ENCODE data around the gene SLC25A41. TPM values are rescaled to one million over a fixed set of nuclear protein-coding genes. Genes with fewer than 3 reads are reported as not detected.

SLC25A41 gene
- polyA plus RNA-seq, 1 donor (not counting 4 experiments of a cell fraction or from before 2014, with no cell fraction given) = not detected

DNA sequence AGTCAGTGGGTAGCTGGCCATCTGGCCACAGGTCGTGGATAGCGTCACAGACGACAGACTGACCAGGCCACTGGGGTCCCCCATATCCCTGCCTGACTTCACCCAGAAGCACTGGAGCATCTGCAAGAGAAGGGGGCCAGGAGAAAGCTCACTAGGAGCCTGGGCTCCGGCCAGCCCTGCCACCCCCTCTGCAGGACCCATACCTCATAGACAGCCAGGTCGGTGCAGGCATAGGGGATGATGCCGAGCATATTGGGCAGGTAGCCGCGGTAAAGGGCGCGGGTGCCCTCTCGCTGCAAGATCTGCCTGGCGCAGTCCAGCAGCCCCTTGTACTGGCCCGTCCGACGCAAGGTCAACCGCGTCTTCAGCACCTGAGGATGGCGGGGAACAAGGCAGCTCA, 6.4 kb downstream of the SLC25A41 start:
- peaks cover 11% of the 10 kb centered on the region for H3K4me1 ChIP-seq (ENCODE audit: control insufficient read depth, extremely low read depth, insufficient read depth, low read length)
- H3K9me3 ChIP-seq (ENCODE audit: control insufficient read depth, low read depth, low read length) = no peaks in the 10 kb centered on the region
- H3K4me2 ChIP-seq (ENCODE audit: control insufficient read depth, extremely low read depth, insufficient read depth, low read depth, low read length) = no peak overlapping the region
- dilution Hi-C loops (cut with MboI; ENCODE audit: extremely low pct_ligation_motif_present, low sequenced_read_pairs) = no loop called here
- peaks cover 22% of the 10 kb centered on the region for H3K79me2 ChIP-seq (ENCODE audit: control insufficient read depth, insufficient read depth, low read length)
- H4K20me1 ChIP-seq (ENCODE audit: control insufficient read depth, extremely low read depth, insufficient read depth, low read length) = peaks cover 14% of the 10 kb centered on the region
- no peak for TF ChIP-seq EZH2 (IDR thresholded peaks at IDR 0.05; ENCODE audit: low read length)
- TF ChIP-seq, protein P1, sequence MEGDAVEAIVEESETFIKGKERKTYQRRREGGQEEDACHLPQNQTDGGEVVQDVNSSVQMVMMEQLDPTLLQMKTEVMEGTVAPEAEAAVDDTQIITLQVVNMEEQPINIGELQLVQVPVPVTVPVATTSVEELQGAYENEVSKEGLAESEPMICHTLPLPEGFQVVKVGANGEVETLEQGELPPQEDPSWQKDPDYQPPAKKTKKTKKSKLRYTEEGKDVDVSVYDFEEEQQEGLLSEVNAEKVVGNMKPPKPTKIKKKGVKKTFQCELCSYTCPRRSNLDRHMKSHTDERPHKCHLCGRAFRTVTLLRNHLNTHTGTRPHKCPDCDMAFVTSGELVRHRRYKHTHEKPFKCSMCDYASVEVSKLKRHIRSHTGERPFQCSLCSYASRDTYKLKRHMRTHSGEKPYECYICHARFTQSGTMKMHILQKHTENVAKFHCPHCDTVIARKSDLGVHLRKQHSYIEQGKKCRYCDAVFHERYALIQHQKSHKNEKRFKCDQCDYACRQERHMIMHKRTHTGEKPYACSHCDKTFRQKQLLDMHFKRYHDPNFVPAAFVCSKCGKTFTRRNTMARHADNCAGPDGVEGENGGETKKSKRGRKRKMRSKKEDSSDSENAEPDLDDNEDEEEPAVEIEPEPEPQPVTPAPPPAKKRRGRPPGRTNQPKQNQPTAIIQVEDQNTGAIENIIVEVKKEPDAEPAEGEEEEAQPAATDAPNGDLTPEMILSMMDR (optimal IDR thresholded peaks at IDR 0.05 in 1 of 3, IDR thresholded peaks at IDR 0.05 in 1 of 3, conservative IDR thresholded peaks at IDR 0.05 in 1 of 3; ENCODE audit: extremely low read depth in 1 of 3, insufficient read depth in 2 of 3, low read length in 3 of 3) = no peak
- no peak for DNase-seq (ENCODE audit: low read depth, low spot score)
- H2AFZ ChIP-seq (ENCODE audit: control insufficient read depth, low read length) = no peak overlapping the region
- no peaks in the 10 kb centered on the region for H3K27me3 ChIP-seq (ENCODE audit: control insufficient read depth, extremely low read depth, insufficient read depth, low read length)
- no peak overlapping the region for H3K9ac ChIP-seq (ENCODE audit: control insufficient read depth, extremely low read depth, insufficient read depth, low read length)
- peaks cover 2% of the 10 kb centered on the region for H3K9me1 ChIP-seq (ENCODE audit: control insufficient read depth, extremely low read depth, insufficient read depth, low read length)
- no peak overlapping the region for H3K27ac ChIP-seq (ENCODE audit: control insufficient read depth, insufficient read depth, low read length)
- no peak overlapping the region for H3K4me3 ChIP-seq (ENCODE audit: control insufficient read depth in 2 of 3, extremely low read depth in 1 of 3, insufficient read depth in 2 of 3, low read depth in 1 of 3, low read length in 3 of 3)
- FAIRE-seq = no peak
- H3K36me3 ChIP-seq (ENCODE audit: control insufficient read depth in 2 of 2, extremely low read depth in 1 of 2, insufficient read depth in 2 of 2, low read length in 2 of 2) = peaks cover under 1 to 1% of the 10 kb centered on the region in 2 experiments

DNA sequence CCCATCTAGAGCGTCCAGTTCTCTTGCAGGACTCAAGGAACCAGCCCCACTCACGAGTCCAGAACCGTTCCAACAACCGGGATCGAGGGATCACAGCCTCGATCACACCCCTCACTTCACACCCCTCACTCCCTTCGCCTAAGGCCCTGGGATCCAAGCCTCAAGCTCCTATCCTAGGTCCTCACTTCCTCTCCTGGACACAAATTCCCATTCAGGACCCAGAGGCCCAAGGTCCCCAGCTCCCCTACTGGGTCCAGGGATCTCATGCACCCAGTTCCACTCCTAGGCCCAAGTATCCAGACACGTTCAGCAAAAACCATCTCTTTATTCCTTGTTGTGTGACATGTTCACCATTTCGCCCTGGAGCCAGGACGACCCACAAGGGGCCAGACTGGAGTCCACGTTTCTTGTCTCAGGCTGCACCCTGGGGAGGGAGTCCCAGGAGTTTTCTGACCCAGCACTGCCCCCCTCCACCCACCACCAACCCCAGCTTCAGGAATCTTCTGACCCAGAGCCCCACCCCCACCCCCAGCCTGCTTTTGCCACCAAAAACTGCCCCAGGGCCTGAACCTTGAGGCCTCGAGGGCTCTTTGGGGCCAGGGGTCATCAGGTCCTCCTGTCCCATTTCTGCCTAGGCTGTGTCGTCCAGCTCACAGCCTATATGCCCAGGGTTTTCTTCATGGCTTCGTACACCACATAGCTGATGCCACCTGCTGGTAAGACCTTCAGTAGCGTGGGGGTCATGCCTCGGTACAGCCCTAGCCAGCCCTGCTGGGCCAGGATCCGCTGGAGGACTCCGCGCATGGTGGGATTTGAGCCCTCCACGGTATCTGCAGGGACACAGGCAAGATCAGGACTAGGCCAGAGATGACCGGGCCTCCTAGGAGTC, 7.6 kb downstream of the SLC25A41 start:
- Histone ChIP-seq H3K4me3 (ENCODE audit: control insufficient read depth in 2 of 3, extremely low read depth in 1 of 3, insufficient read depth in 2 of 3, low read depth in 1 of 3, low read length in 3 of 3) (peak overlapping the region in 1 of 3 experiments; percentile 2), H3K4me1 (ENCODE audit: control insufficient read depth, extremely low read depth, insufficient read depth, low read length) (peaks cover 11% of the 10 kb centered on the region), H2AFZ (ENCODE audit: control insufficient read depth, low read length) (peak overlapping the region; percentile 74), H3K9me1 (ENCODE audit: control insufficient read depth, extremely low read depth, insufficient read depth, low read length) (peaks cover 2% of the 10 kb centered on the region), H3K27ac (ENCODE audit: control insufficient read depth, insufficient read depth, low read length) (peak overlapping the region; percentile 11), H3K4me2 (ENCODE audit: control insufficient read depth, extremely low read depth, insufficient read depth, low read depth, low read length) (peak overlapping the region; percentile 49), H3K79me2 (ENCODE audit: control insufficient read depth, insufficient read depth, low read length) (peaks cover 34% of the 10 kb centered on the region), H3K9me3 (ENCODE audit: control insufficient read depth, low read depth, low read length) (no peaks in the 10 kb centered on the region), H3K27me3 (ENCODE audit: control insufficient read depth, extremely low read depth, insufficient read depth, low read length) (no peaks in the 10 kb centered on the region), H3K9ac (ENCODE audit: control insufficient read depth, extremely low read depth, insufficient read depth, low read length) (no peak overlapping the region), H4K20me1 (ENCODE audit: control insufficient read depth, extremely low read depth, insufficient read depth, low read length) (peaks cover 14% of the 10 kb centered on the region), H3K36me3 (ENCODE audit: control insufficient read depth in 2 of 2, extremely low read depth in 1 of 2, insufficient read depth in 2 of 2, low read length in 2 of 2) (peaks cover 6 to 12% of the 10 kb centered on the region in 2 experiments)
- DNase-seq (ENCODE audit: low read depth, low spot score) (no peak), FAIRE-seq (no peak)
- dilution Hi-C loops (cut with MboI; ENCODE audit: extremely low pct_ligation_motif_present, low sequenced_read_pairs) = no loop called here
- no peak for TF ChIP-seq EZH2 (IDR thresholded peaks at IDR 0.05; ENCODE audit: low read length)
- TF ChIP-seq, protein P1 (optimal IDR thresholded peaks at IDR 0.05 in 1 of 3, IDR thresholded peaks at IDR 0.05 in 1 of 3, conservative IDR thresholded peaks at IDR 0.05 in 1 of 3; ENCODE audit: extremely low read depth in 1 of 3, insufficient read depth in 2 of 3, low read length in 3 of 3) = peak in 1 of 3 experiments; percentile 38
